GM19372 (cell line): ENCODE measurements around the gene RPS6KB2.
A peak's percentile ranks its signal among the peaks of the same experiment; 100 is the strongest.
"Not testable (repeated sequence)": the region's sequence is repeated elsewhere in the genome, so short reads cannot be mapped to it uniquely, and the experiment has no call there.

ENCODE experiments used
- ATAC-seq: cut with Tn5 transposase; IDR thresholded peaks from one replicate; pipeline ENCODE4 v1.9.1; 2021; ENCODE audit warnings: mild to moderate bottlenecking, low read depth, moderate library complexity; ENCODE audit not compliant: unreplicated experiment

RPS6KB2 gene

GRCh38 chr11:67423891-67424613 lies 4.2 kb upstream of the RPS6KB2 start:
- ATAC-seq, result no peak

- not testable (repeated sequence) for ATAC-seq
Measured at GRCh38 chr11:67427364-67427859, 882 bp upstream of the RPS6KB2 start.

- ATAC-seq, result no peak
Measured at GRCh38 chr11:67429038-67429668, 859 bp downstream of the RPS6KB2 start.

- no peak for ATAC-seq
Measured at GRCh38 chr11:67429722-67430121, 1.4 kb downstream of the RPS6KB2 start.

- ATAC-seq, result no peak
Measured at GRCh38 chr11:67431346-67432249, 3.3 kb downstream of the RPS6KB2 start.

GRCh38 chr11:67432655-67433349 lies 4.5 kb downstream of the RPS6KB2 start:
- ATAC-seq, result no peak

GRCh38 chr11:67433536-67434394 lies 5.5 kb downstream of the RPS6KB2 start:
- ATAC-seq, result no peak

- no peak for ATAC-seq
Measured at GRCh38 chr11:67434395-67434881, 6.1 kb downstream of the RPS6KB2 start.

GRCh38 chr11:67435031-67435726 lies 6.9 kb downstream of the RPS6KB2 start:
- no peak for ATAC-seq

- ATAC-seq, result no peak
Measured at GRCh38 chr11:67435727-67436458, 7.6 kb downstream of the RPS6KB2 start.

GRCh38 chr11:67436459-67437081 lies 8.3 kb downstream of the RPS6KB2 start:
- peak; percentile 41 for ATAC-seq

GRCh38 chr11:67437082-67437808 lies 9.0 kb downstream of the RPS6KB2 start, which contains the start of gene PTPRCAP:
PTPRCAP (minus strand) TSS chr11:67437682; CDS start chr11:67437619, 63 bp downstream.
- no peak for ATAC-seq

- ATAC-seq, result no peak
Measured at GRCh38 chr11:67437809-67438157, 9.5 kb downstream of the RPS6KB2 start.

- no peak for ATAC-seq
Measured at GRCh38 chr11:67438158-67438902, 10.0 kb downstream of the RPS6KB2 start.

GRCh38 chr11:67439321-67440228 lies 11.3 kb downstream of the RPS6KB2 start:
- no peak for ATAC-seq
